Esophagus muscularis mucosa (tissue), 4 donors: ENCODE measurements around the gene RAB11A.

Experiments used
- EP300 ChIP-seq: sonication (generic); formaldehyde crosslinking; IDR thresholded peaks from one replicate; pipeline ENCODE4 v1.6.1; 2017; ENCODE audit warnings: antibody characterized with exemption
- POLR2AphosphoS5 ChIP-seq, 2 donors: sonication (generic); formaldehyde crosslinking; IDR thresholded peaks; one replicate each; pipeline ENCODE4 v1.6.1; 2017; ENCODE audit warnings: antibody characterized with exemption in 2 of 2
- TF ChIP-seq, protein P1 (sequence below), 3 experiments: fragments of 200-600 bp in 2 of 3; fragments of 450-650 bp in 1 of 3; sonication (generic) in 2 of 3; IDR thresholded peaks; one replicate each; pipeline ENCODE4 v1.5.1; 2017 to 2019; ENCODE audit warnings: antibody characterized with exemption in 3 of 3, mild to moderate bottlenecking in 2 of 3, moderate library complexity in 1 of 3

DNA sequence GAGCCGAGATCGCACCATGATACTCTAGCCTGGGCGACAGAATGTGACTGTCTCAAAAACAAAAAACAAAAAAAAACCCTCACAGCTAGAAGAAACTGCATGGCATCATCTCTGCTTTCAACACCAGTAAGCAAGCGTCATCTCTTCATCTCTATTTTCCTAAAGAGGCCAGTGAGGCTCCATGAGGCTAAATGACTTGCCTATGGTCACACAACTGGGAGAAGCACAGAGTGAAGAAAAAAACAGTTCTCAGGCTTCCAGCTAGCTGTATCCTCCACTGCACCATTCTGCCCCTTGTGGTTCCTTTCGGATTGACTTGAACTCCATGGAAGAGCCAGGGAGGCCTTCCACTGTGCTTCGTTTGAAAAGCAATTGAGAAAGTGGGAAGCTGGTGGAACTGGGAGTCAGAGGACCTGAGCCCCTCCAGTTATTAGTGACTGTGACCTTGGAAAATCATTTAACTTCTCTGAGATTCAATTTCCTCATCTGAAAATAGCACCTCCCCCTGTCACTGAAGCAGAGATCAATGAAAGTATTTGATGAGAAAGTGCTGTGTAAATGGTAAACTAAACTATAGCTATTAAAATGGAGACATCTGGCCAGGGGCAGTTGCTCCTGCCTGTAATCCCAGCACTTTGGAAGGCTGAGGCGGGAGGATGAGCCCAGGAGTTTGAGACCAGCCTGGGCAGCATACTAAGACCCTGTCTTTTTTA lies 45.1 kb upstream of the RAB11A start:
- TF ChIP-seq, protein P1, sequence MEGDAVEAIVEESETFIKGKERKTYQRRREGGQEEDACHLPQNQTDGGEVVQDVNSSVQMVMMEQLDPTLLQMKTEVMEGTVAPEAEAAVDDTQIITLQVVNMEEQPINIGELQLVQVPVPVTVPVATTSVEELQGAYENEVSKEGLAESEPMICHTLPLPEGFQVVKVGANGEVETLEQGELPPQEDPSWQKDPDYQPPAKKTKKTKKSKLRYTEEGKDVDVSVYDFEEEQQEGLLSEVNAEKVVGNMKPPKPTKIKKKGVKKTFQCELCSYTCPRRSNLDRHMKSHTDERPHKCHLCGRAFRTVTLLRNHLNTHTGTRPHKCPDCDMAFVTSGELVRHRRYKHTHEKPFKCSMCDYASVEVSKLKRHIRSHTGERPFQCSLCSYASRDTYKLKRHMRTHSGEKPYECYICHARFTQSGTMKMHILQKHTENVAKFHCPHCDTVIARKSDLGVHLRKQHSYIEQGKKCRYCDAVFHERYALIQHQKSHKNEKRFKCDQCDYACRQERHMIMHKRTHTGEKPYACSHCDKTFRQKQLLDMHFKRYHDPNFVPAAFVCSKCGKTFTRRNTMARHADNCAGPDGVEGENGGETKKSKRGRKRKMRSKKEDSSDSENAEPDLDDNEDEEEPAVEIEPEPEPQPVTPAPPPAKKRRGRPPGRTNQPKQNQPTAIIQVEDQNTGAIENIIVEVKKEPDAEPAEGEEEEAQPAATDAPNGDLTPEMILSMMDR (IDR thresholded peaks at IDR 0.05) = peak; percentile 30 to 64 (median 46)
- TF ChIP-seq POLR2AphosphoS5 (IDR thresholded peaks at IDR 0.05) (no peak), EP300 (no peak)
